OCI-LY1 (cell line): Measurements from ENCODE around the gene BMP8B.

Source experiments
- EZH2 ChIP-seq: fragments of 200-600 bp; sonication (generic), shearing (Covaris generic); IDR thresholded peaks from 2 replicates; pipeline ENCODE4 v1.8.0; 2017; ENCODE audit warnings: borderline replicate concordance, mixed run types, mild to moderate bottlenecking, antibody characterized with exemption, low read length, moderate library complexity, mixed read lengths
- TF ChIP-seq, protein P1 (sequence below): fragments of 200-600 bp; sonication (generic), shearing (Covaris generic); IDR thresholded peaks from 2 replicates; pipeline ENCODE4 v1.5.1; 2017; ENCODE audit warnings: mild to moderate bottlenecking, antibody characterized with exemption, low read length, moderate library complexity, mixed read lengths

DNA sequence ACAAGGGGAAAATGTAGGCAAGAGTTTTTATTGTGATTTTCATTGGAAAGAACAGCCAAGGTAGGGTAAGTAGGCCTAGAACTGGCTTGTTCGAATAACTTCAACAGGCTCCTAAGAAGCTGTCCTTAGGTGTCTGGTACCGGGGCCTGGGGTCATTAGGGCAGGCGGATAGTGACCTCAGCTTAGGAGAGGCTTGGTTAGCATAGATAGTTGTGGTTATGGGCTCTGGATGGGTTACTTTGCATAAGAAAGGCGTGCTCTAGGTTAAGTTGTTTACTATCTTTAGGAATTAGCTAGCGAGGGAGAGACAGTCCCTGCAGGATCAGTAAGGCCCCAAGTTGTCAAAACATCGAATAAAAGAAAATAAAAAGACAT, 76.7 kb downstream of the BMP8B start:
- TF ChIP-seq, protein P1, sequence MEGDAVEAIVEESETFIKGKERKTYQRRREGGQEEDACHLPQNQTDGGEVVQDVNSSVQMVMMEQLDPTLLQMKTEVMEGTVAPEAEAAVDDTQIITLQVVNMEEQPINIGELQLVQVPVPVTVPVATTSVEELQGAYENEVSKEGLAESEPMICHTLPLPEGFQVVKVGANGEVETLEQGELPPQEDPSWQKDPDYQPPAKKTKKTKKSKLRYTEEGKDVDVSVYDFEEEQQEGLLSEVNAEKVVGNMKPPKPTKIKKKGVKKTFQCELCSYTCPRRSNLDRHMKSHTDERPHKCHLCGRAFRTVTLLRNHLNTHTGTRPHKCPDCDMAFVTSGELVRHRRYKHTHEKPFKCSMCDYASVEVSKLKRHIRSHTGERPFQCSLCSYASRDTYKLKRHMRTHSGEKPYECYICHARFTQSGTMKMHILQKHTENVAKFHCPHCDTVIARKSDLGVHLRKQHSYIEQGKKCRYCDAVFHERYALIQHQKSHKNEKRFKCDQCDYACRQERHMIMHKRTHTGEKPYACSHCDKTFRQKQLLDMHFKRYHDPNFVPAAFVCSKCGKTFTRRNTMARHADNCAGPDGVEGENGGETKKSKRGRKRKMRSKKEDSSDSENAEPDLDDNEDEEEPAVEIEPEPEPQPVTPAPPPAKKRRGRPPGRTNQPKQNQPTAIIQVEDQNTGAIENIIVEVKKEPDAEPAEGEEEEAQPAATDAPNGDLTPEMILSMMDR, result no peak
- TF ChIP-seq EZH2, result no peak
